DOHH2 (cell line): ENCODE data around the gene ZMYND8.

ENCODE experiments used
- H3F3A ChIP-seq: fragments of 200-600 bp; sonication (generic), shearing (Covaris generic); 2 replicates; pipeline ENCODE4 v1.6.0; 2016; ENCODE audit warnings: antibody characterized with exemption, mild to moderate bottlenecking; ENCODE audit not compliant: control insufficient read depth, insufficient read depth
- H3K27ac ChIP-seq: fragments of 200-600 bp; sonication (generic); 2 replicates; pipeline ENCODE4 v1.5.1; 2014; ENCODE audit warnings: low read depth, mild to moderate bottlenecking, low read length, moderate library complexity
- H3K27me3 ChIP-seq: fragments of 200-600 bp; sonication (generic); 2 replicates; pipeline ENCODE4 v1.6.1; 2014; ENCODE audit warnings: mild to moderate bottlenecking, low read length, mixed read lengths; ENCODE audit not compliant: control insufficient read depth
- H3K36me3 ChIP-seq: fragments of 200-600 bp; sonication (generic); 2 replicates; pipeline ENCODE4 v1.6.1; 2014; ENCODE audit warnings: mild to moderate bottlenecking, low read length, moderate library complexity, mixed read lengths; ENCODE audit not compliant: control insufficient read depth
- H3K4me1 ChIP-seq: fragments of 200-600 bp; sonication (generic); 2 replicates; pipeline ENCODE4 v1.6.1; 2014; ENCODE audit warnings: mild to moderate bottlenecking, low read length, mixed read lengths; ENCODE audit not compliant: control insufficient read depth
- H3K4me2 ChIP-seq: fragments of 200-600 bp; sonication (generic); 2 replicates; pipeline ENCODE4 v1.6.0; 2014; ENCODE audit warnings: mild to moderate bottlenecking, low read length, moderate library complexity
- H3K4me3 ChIP-seq: fragments of 200-600 bp; sonication (generic); 2 replicates; pipeline ENCODE4 v1.5.1; 2014; ENCODE audit warnings: mild to moderate bottlenecking, low read length, mixed read lengths
- H3K79me2 ChIP-seq: fragments of 200-600 bp; sonication (generic); 2 replicates; pipeline ENCODE4 v1.6.1; 2014; ENCODE audit warnings: mild to moderate bottlenecking, low read length, mixed read lengths; ENCODE audit not compliant: control insufficient read depth
- H3K9me2 ChIP-seq: fragments of 200-600 bp; sonication (generic); replicated peaks from 2 replicates; pipeline ENCODE4 v1.6.1; 2014; ENCODE audit warnings: mild to moderate bottlenecking, low read length, mixed read lengths; ENCODE audit not compliant: control insufficient read depth
- H3K9me3 ChIP-seq: fragments of 200-600 bp; sonication (generic); 2 replicates; pipeline ENCODE4 v1.6.1; 2014; ENCODE audit warnings: antibody characterized with exemption, low read length, mixed read lengths; ENCODE audit not compliant: control insufficient read depth, insufficient read depth
- H4K20me1 ChIP-seq: fragments of 200-600 bp; sonication (generic); 2 replicates; pipeline ENCODE4 v1.6.0; 2014; ENCODE audit warnings: low read depth, mild to moderate bottlenecking, antibody characterized with exemption, low read length, moderate library complexity; ENCODE audit not compliant: control insufficient read depth, insufficient read depth
- CTCF ChIP-seq: fragments of 200-600 bp; sonication (generic); IDR thresholded peaks from one replicate; pipeline ENCODE4 v1.5.1; 2014; ENCODE audit warnings: antibody characterized with exemption, mild to moderate bottlenecking, low read depth, low read length; ENCODE audit not compliant: poor library complexity, severe bottlenecking
- EZH2phosphoT487 ChIP-seq: fragments of 200-600 bp; sonication (generic); IDR thresholded peaks from 2 replicates; pipeline ENCODE4 v1.6.1; 2017; ENCODE audit warnings: borderline replicate concordance, mild to moderate bottlenecking, antibody characterized with exemption, low read length, moderate library complexity, mixed read lengths

Gene ZMYND8

GRCh38 chr20:47327711-47328110 is 28.8 kb downstream of the ZMYND8 start:
- H4K20me1 ChIP-seq: peaks cover 16% of the 10 kb centered on the region
- H3K4me1 ChIP-seq: no peaks in the 10 kb centered on the region
- TF ChIP-seq CTCF (no peak), EZH2phosphoT487 (no peak)
- no peaks in the 10 kb centered on the region for H3K9me3 ChIP-seq
- peaks cover 99% of the 10 kb centered on the region for H3K79me2 ChIP-seq
- no peak overlapping the region for H3K4me2 ChIP-seq
- no peak overlapping the region for H3K4me3 ChIP-seq
- no peaks in the 10 kb centered on the region for H3K27me3 ChIP-seq
- H3K9me2 ChIP-seq: no peaks in the 10 kb centered on the region
- peaks cover 45% of the 10 kb centered on the region for H3K36me3 ChIP-seq
- no peaks in the 10 kb centered on the region; the same call in 1 of the 2 replicates for H3F3A ChIP-seq
- no peak overlapping the region for H3K27ac ChIP-seq

- H4K20me1 ChIP-seq: peaks cover 16% of the 10 kb centered on the region
- no peak for TF ChIP-seq CTCF
- TF ChIP-seq EZH2phosphoT487: no peak
- no peaks in the 10 kb centered on the region for H3K9me3 ChIP-seq
- H3K27me3 ChIP-seq: no peaks in the 10 kb centered on the region
- H3K9me2 ChIP-seq: no peaks in the 10 kb centered on the region
- no peak overlapping the region for H3K4me3 ChIP-seq
- no peak overlapping the region for H3K4me2 ChIP-seq
- no peaks in the 10 kb centered on the region for H3K4me1 ChIP-seq
- H3K79me2 ChIP-seq: peaks cover 99% of the 10 kb centered on the region
- peaks cover 40% of the 10 kb centered on the region for H3K36me3 ChIP-seq
- H3F3A ChIP-seq: no peaks in the 10 kb centered on the region; the same call in 1 of the 2 replicates
- no peak overlapping the region for H3K27ac ChIP-seq
These were observed 29.7 kb downstream of the ZMYND8 start for GRCh38 chr20:47326658-47327268.

- Histone ChIP-seq H3K4me3 (no peak overlapping the region), H3K9me3 (no peaks in the 10 kb centered on the region), H3K9me2 (no peaks in the 10 kb centered on the region), H3K4me2 (no peak overlapping the region), H4K20me1 (peaks cover 17% of the 10 kb centered on the region), H3K27me3 (no peaks in the 10 kb centered on the region), H3K27ac (no peak overlapping the region), H3K4me1 (no peaks in the 10 kb centered on the region), H3K36me3 (peaks cover 26% of the 10 kb centered on the region; the same call in 1 of the 2 replicates), H3F3A (no peaks in the 10 kb centered on the region; the same call in 1 of the 2 replicates), H3K79me2 (peaks cover 99% of the 10 kb centered on the region)
- TF ChIP-seq CTCF: no peak
- no peak for TF ChIP-seq EZH2phosphoT487
These were observed 31.3 kb downstream of the ZMYND8 start for GRCh38 chr20:47325242-47325641.
